GM10248 (cell line): ENCODE results near the gene CCDC134.

Experiments used
- CTCF ChIA-PET: fragments of 300-600 bp; sonication (Branson Sonifier 250); formaldehyde crosslinking; extraction: SDS; loops from one replicate; lab custom pipeline; 2021; ENCODE audit warnings: antibody characterized with exemption; lab: Yijun Ruan, JAX
- POLR2A ChIA-PET: fragments of 350-650 bp; sonication (Branson Sonifier 250); formaldehyde crosslinking; extraction: SDS; loops from one replicate; lab custom pipeline; 2020; ENCODE audit warnings: antibody characterized with exemption; lab: Yijun Ruan, JAX
- DNase-seq: peaks from one replicate; pipeline ENCODE4 v3.0.0; 2012; ENCODE audit errors: extremely low spot score
- TF ChIP-seq, protein P1 (sequence below): IDR thresholded peaks from 2 replicates; pipeline ENCODE4 v1.5.1; 2012; ENCODE audit warnings: mild to moderate bottlenecking, low read depth; ENCODE audit errors: extremely low read depth, missing control alignments, control extremely low read depth

Gene CCDC134

DNA sequence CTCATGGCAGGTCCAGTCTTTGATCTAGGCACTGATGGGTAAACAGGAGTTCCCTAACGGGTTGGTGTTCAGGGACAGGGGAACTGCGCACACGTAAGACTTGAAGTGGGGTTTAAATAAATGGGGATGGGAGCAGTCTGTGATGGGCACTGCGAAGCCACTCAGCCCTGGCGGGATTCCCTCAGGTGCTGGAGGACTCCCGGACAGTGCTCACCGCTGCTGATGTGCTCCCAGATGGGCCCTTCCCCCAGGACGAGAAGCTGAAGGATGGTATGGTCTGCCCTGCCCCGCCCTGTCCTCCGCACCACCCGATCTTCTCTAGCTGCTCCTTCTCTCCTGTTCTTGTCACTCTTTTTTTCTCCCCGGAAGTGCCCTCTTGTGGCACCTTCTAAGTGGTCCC, 9.5 kb downstream of the CCDC134 start:
- TF ChIP-seq, protein P1, sequence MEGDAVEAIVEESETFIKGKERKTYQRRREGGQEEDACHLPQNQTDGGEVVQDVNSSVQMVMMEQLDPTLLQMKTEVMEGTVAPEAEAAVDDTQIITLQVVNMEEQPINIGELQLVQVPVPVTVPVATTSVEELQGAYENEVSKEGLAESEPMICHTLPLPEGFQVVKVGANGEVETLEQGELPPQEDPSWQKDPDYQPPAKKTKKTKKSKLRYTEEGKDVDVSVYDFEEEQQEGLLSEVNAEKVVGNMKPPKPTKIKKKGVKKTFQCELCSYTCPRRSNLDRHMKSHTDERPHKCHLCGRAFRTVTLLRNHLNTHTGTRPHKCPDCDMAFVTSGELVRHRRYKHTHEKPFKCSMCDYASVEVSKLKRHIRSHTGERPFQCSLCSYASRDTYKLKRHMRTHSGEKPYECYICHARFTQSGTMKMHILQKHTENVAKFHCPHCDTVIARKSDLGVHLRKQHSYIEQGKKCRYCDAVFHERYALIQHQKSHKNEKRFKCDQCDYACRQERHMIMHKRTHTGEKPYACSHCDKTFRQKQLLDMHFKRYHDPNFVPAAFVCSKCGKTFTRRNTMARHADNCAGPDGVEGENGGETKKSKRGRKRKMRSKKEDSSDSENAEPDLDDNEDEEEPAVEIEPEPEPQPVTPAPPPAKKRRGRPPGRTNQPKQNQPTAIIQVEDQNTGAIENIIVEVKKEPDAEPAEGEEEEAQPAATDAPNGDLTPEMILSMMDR = no peak
- ChIA-PET POLR2A (interaction anchor here (0.7 kb wide), 1 partner anchor 65 kb away, joined by 5 read pairs; no protein-coding TSS in a partner anchor), CTCF (interaction anchor here (0.8 to 3.0 kb wide), 3 partner anchors 9 to 113 kb away, joined by 3 to 9 read pairs (median 3); partner anchors contain the start of gene CCDC134)
- DNase-seq = no peak

DNA sequence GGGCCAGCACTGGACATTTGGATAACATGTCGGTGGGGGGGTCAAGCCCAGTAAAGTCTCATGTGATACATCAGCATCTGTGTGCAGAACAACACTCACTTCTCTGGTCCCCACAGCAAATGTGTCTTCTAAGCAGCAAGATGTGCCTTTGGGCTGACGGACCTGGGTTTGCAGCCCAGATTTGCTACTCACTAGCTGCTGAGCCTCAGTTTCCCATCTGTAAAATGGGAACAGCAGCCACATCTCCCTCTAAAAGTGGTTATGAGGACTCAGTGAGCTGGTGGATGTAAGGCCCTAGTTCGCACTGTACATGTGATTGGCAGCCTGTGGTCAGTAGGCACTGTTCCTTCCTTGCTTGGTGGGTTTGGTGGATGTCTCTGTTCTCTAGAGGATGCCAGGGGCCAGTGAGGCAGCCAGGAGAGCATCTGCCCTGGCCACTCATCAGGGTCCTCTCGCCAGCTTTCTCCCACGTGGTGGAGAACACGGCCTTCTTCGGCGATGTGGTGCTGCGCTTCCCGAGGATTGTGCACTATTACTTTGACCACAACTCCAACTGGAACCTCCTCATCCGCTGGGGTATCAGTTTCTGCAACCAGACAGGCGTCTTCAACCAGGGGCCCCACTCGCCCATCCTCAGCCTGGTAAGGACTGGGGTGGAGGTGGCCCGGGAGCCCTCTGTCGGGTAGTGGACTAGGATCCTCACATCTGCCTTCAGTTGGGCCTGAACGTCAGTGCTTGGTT, 12.5 kb downstream of the CCDC134 start:
- TF ChIP-seq, protein P1 = no peak
- CTCF ChIA-PET = interaction anchor here (1.0 to 1.9 kb wide), 3 partner anchors 9 to 116 kb away, joined by 4 to 6 read pairs (median 4); partner anchors contain the start of gene CCDC134
- POLR2A ChIA-PET = no interaction called here
- no peak for DNase-seq

DNA sequence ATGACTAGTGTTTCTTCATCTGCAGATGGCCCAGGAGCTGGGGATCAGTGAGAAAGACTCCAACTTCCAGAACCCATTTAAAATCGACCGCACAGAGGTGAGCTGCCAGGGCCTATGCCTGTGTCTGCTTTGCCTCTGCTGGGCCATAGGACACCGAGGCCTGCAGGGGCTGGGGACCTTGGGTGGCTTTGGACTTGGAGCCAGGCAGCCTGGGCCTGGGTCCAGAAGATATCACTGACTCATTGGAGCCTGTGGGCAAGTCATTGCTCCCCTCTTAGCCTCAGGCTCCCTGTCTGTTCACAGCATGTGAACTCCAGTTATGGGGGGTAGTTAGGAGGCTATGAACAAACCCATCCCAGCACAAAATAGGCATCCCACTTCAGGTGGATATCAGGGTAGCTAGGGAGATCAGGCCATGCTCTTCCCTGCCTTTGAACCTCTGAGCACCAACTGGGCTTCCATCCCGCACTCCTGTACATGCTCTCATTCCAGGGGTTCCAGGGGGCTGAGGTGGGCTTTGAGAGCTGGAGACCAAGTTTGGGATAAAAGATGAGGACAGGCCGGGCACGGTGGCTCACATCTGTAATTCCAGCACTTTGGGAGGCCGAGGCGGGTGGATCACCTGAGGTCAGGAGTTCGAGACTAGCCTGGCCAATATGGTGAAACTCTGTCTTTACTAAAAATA, 13.4 kb downstream of the CCDC134 start:
- CTCF ChIA-PET = interaction anchor here (0.8 to 1.9 kb wide), 5 partner anchors 9 to 127 kb away, joined by 3 to 6 read pairs (median 4); partner anchors contain the start of gene CCDC134
- no peak for DNase-seq
- TF ChIP-seq, protein P1 = no peak
- POLR2A ChIA-PET = no interaction called here

DNA sequence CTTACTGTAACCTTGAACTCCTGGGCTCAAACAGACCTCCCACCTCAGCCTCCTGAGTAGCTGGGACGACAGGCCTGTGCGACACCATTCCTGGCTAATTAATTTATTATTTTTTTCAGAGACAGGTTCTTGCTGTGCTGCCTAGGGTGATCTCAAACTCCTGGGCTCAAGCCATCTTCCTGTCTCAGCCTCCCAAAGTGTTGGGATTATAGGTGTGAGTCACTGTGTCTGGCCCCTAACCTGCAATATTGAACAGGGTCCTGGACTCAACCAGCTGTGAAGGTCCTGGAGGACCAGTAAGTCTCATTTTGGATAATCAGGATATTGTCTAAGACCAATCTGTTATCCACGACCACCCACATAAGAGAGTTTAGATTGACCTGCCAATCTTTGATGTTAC, 15.2 kb downstream of the CCDC134 start:
- CTCF ChIA-PET = interaction anchor here (1.2 to 3.7 kb wide), 4 partner anchors 12 to 125 kb away, joined by 4 to 14 read pairs (median 5); partner anchors contain the start of gene CCDC134
- POLR2A ChIA-PET = no interaction called here
- no peak for DNase-seq
- TF ChIP-seq, protein P1 = no peak

DNA sequence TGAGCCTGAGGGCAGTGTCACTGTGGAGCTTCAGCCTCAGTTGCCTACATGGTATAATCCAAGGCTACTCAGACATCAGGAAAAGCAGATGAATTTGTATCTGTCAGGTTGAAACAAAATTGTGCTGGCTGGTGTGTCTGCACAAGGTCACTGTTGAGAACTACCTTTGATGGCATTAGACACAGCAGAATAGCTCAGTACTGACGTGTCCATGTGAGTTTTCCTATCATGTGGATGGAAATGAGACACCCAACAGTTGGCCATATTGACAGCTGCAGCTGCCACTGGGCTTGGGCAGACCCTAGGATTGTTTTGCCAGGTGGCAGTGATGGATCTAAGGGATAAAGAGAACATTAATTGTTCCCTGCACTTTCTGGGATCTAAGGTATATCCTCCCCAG, 15.8 kb downstream of the CCDC134 start:
- CTCF ChIA-PET = interaction anchor here (1.7 to 3.7 kb wide), 3 partner anchors 11 to 125 kb away, joined by 4 to 14 read pairs (median 6); no protein-coding TSS in a partner anchor
- POLR2A ChIA-PET = no interaction called here
- TF ChIP-seq, protein P1 = no peak
- no peak for DNase-seq

DNA sequence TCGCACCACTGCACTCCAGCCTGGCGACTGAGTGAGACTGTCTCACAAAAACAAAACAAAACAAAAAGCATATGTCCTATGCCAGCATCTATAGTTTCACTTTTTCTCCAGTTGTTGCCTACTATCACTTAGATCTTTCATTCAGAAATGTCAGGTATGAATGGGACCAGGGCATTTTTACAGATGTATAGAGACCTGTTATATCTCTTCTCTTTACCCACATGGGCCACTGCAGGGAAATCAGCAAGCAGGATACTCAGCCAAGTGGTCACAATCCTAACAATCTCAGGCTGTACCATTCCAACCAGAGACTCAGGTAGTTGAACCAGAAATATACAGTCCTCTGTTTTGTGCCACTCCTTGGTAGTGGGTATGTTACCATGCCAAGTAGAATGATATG, 16.4 kb downstream of the CCDC134 start:
- ChIA-PET POLR2A (no interaction called here), CTCF (interaction anchor here (1.7 to 3.7 kb wide), 3 partner anchors 11 to 124 kb away, joined by 4 to 14 read pairs (median 6); no protein-coding TSS in a partner anchor)
- no peak for DNase-seq
- TF ChIP-seq, protein P1 = no peak
